Type B pancreatic cell (in vitro differentiated cells): ENCODE measurements around the gene JOSD1. TPM values are rescaled to one million over a fixed set of nuclear protein-coding genes. Genes with fewer than 3 reads are reported as not detected.

ENCODE experiments used
- DNase-seq: peaks from one replicate; pipeline ENCODE4 v3.0.0; 2021; ENCODE audit warnings: mixed read lengths; ENCODE audit not compliant: unreplicated experiment; ENCODE audit errors: extremely low spot score
- H3K27ac Mint-ChIP-seq: 2 replicates; pipeline ENCODE4 v1.8.0; 2021; ENCODE audit warnings: mild to moderate bottlenecking, mixed read lengths
- H3K27me3 Mint-ChIP-seq: 2 replicates; pipeline ENCODE4 v1.8.0; 2021; ENCODE audit warnings: mixed read lengths
- H3K36me3 Mint-ChIP-seq: 2 replicates; pipeline ENCODE4 v1.8.0; 2021; ENCODE audit warnings: mixed read lengths
- H3K4me1 Mint-ChIP-seq: one replicate; pipeline ENCODE4 v1.8.0; 2021; ENCODE audit warnings: mixed read lengths; ENCODE audit not compliant: unreplicated experiment
- H3K4me3 Mint-ChIP-seq: 2 replicates; pipeline ENCODE4 v1.8.0; 2021; ENCODE audit warnings: mild to moderate bottlenecking, mixed read lengths
- H3K9me3 Mint-ChIP-seq: 2 replicates; pipeline ENCODE4 v1.8.0; 2021; ENCODE audit warnings: mixed read lengths
- total RNA-seq: library from RNA; stranded (reverse); gene quantifications from 2 replicates; pipeline ENCODE4 v1.2.1, GENCODE V29; 2021; ENCODE audit warnings: low replicate concordance
- TF ChIP-seq, protein P1 (sequence below): fragments of 200-600 bp; sonication (generic); conservative IDR thresholded peaks from 2 replicates; pipeline ENCODE4 v1.5.0; 2021; ENCODE audit warnings: antibody characterized with exemption, mild to moderate bottlenecking

The JOSD1 gene
- total RNA-seq, 1 donor from 2014 or later: 43.4 TPM

DNA sequence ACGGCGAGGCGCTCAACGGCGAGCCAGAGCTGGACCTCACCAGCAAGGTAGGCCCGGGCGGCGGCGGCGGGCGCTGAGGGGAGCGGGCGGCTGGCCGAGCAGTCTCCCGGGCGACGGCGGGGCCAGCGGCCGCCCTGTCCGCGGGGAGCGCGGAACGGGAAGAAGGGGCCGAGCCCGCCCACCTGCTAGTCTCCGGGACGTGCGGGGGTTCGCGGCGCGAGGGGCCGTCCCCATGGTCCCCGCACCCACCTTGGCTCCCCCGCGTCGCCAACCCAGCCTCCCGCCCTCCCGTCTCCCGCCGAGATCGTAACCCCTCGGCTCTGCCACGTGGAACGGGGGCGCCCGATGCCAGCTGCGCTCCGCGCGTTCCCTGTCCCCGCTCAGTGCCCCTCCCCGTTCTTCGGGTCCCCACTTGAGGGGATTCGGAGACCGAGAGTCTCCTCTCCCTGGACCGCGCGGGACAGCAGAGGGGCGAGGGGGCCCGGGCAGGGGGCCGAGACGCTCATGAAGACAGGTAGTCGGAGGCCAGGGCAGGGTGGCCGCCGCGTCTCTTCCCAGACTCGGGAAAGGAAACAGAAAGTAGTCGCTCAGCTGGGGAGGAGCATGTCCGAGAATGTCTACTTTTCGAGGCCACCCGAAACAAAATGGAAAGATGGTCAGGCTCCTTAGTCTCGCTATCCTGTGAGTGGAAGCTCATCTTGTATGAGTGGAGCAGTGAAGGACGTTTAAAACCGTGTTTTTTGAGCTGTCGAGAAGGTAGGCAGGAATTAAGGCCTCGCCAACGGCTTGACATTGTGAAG lies 5.6 kb upstream of the JOSD1 start:
- Mint-ChIP-seq H3K36me3 (peaks cover 3% of the 10 kb centered on the region), H3K4me1 (peaks cover 43% of the 10 kb centered on the region), H3K27ac (peak overlapping the region; percentile 85), H3K4me3 (peak overlapping the region; percentile 95), H3K27me3 (peaks cover 4% of the 10 kb centered on the region), H3K9me3 (no peaks in the 10 kb centered on the region)
- TF ChIP-seq, protein P1, sequence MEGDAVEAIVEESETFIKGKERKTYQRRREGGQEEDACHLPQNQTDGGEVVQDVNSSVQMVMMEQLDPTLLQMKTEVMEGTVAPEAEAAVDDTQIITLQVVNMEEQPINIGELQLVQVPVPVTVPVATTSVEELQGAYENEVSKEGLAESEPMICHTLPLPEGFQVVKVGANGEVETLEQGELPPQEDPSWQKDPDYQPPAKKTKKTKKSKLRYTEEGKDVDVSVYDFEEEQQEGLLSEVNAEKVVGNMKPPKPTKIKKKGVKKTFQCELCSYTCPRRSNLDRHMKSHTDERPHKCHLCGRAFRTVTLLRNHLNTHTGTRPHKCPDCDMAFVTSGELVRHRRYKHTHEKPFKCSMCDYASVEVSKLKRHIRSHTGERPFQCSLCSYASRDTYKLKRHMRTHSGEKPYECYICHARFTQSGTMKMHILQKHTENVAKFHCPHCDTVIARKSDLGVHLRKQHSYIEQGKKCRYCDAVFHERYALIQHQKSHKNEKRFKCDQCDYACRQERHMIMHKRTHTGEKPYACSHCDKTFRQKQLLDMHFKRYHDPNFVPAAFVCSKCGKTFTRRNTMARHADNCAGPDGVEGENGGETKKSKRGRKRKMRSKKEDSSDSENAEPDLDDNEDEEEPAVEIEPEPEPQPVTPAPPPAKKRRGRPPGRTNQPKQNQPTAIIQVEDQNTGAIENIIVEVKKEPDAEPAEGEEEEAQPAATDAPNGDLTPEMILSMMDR: no peak
- no peak for DNase-seq

- H3K4me1 Mint-ChIP-seq: peaks cover 41% of the 10 kb centered on the region
- DNase-seq: peak; percentile 96
- H3K4me3 Mint-ChIP-seq: peak within 1 kb of the TSS; percentile 95
- TF ChIP-seq, protein P1: no peak
- H3K27ac Mint-ChIP-seq: peak within 1 kb of the TSS; percentile 97
- peaks cover 6% of the 10 kb centered on the region for H3K27me3 Mint-ChIP-seq
- no peaks in the 10 kb centered on the region for H3K9me3 Mint-ChIP-seq
- H3K36me3 Mint-ChIP-seq: no peaks in the 10 kb centered on the region
Observed at GRCh38 chr22:38705235-38706100, 4.7 kb upstream of the JOSD1 start, which contains the start of gene GTPBP1. Gene GTPBP1 (plus strand): TSS chr22:38705944. CDS start chr22:38705956, 12 bp downstream.

GRCh38 chr22:38704654-38705234 lies 4.0 kb upstream of the JOSD1 start:
- Mint-ChIP-seq H3K27me3 (peaks cover 6% of the 10 kb centered on the region), H3K27ac (peak overlapping the region; percentile 97), H3K4me3 (peak overlapping the region; percentile 90), H3K36me3 (no peaks in the 10 kb centered on the region), H3K4me1 (peaks cover 42% of the 10 kb centered on the region), H3K9me3 (no peaks in the 10 kb centered on the region)
- DNase-seq: no peak
- TF ChIP-seq, protein P1: no peak

- H3K4me3 Mint-ChIP-seq: peak overlapping the region; percentile 99
- H3K27me3 Mint-ChIP-seq: peaks cover 6% of the 10 kb centered on the region
- H3K36me3 Mint-ChIP-seq: peaks cover 14% of the 10 kb centered on the region
- no peaks in the 10 kb centered on the region for H3K9me3 Mint-ChIP-seq
- no peak for DNase-seq
- H3K27ac Mint-ChIP-seq: peak overlapping the region; percentile 98
- H3K4me1 Mint-ChIP-seq: peaks cover 49% of the 10 kb centered on the region
- TF ChIP-seq, protein P1: no peak
Observed at GRCh38 chr22:38700270-38700788, 414 bp downstream of the JOSD1 start.

DNA sequence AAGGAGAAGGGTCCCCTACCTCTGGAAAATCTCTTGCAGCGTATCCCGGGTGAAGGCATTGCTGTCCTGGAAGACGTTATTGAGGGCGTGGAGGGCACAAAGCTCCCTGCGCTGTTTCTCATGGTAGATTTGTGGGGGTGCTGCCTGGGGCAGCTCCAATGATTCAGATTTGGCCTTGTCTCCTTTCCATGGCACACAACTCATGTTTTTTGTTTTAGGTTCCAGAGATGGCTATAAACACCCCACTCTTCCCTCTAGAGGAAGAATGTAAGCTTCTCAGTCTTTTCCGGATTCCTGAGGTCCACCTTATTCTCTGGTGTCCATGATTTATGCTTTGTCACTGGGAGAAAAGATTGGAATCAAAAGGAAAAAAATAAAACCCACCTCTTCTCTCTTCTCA lies 959 bp downstream of the JOSD1 start:
- no peak for DNase-seq
- peaks cover 16% of the 10 kb centered on the region for H3K36me3 Mint-ChIP-seq
- H3K27ac Mint-ChIP-seq: peak overlapping the region; percentile 98
- H3K4me3 Mint-ChIP-seq: peak overlapping the region; percentile 91
- H3K27me3 Mint-ChIP-seq: peaks cover 6% of the 10 kb centered on the region
- TF ChIP-seq, protein P1: no peak
- H3K9me3 Mint-ChIP-seq: no peaks in the 10 kb centered on the region
- H3K4me1 Mint-ChIP-seq: peaks cover 47% of the 10 kb centered on the region
